Hematopoietic multipotent progenitor cell (in vitro differentiated cells): ENCODE results near the gene EML2. TPM values are rescaled to one million over a fixed set of nuclear protein-coding genes. Genes with fewer than 3 reads are reported as not detected.

Experiments
- small RNA-seq: library from RNA; depleted of rRNA; stranded (forward); fragments of <200 nt; gene quantifications from one replicate; pipeline ENCODE3, GENCODE V24; 2012
- total RNA-seq: library from RNA; depleted of rRNA; stranded (reverse); fragments of >200 nt; gene quantifications from one replicate; pipeline ENCODE4 v1.2.3, GENCODE V29; 2012

EML2 gene
- total RNA-seq, 1 donor = 34.2 TPM

Small RNA genes within 50 kb of the gene (small RNA-seq; reads per million reads assigned to genes)
- gene MIR642A (0.20 reads per million), gene RN7SL836P (not detected)

Other genes with a start within 250 kb of the EML2 start
- gene PPP1R13L, start 234.3 kb downstream of the EML2 start, total RNA-seq = 2.7 TPM
- 4.3 TPM for gene POLR1G, start 232.8 kb downstream of the EML2 start, total RNA-seq
- 95.3 TPM for gene ERCC1, start 215.5 kb downstream of the EML2 start, total RNA-seq
- gene FOSB, start 171.4 kb downstream of the EML2 start, total RNA-seq = 300 TPM
- 11.8 TPM for gene RTN2, start 142.3 kb downstream of the EML2 start, total RNA-seq
- 1.9 TPM for gene PPM1N, start 141.0 kb downstream of the EML2 start, total RNA-seq
- gene VASP, start 131.9 kb downstream of the EML2 start, total RNA-seq = 116 TPM
- gene OPA3, start 54.6 kb downstream of the EML2 start, total RNA-seq = 5.9 TPM
- gene GPR4, start 37.2 kb downstream of the EML2 start, total RNA-seq = not detected
- gene GIPR, start 28.8 kb upstream of the EML2 start, total RNA-seq = under 0.01 TPM
- gene SNRPD2, start 52.6 kb upstream of the EML2 start, total RNA-seq = 215 TPM
- gene QPCTL, start 53.3 kb upstream of the EML2 start, total RNA-seq = 17.8 TPM
- 19.1 TPM for gene FBXO46, start 91.5 kb upstream of the EML2 start, total RNA-seq
- not detected for gene MEIOSIN, start 94.0 kb upstream of the EML2 start, total RNA-seq
- gene SIX5, start 129.9 kb upstream of the EML2 start, total RNA-seq = 1.6 TPM
- 1.1 TPM for gene DMPK, start 143.1 kb upstream of the EML2 start, total RNA-seq
- 8.3 TPM for gene DMWD, start 153.4 kb upstream of the EML2 start, total RNA-seq
- gene RSPH6A, start 175.9 kb upstream of the EML2 start, total RNA-seq = 0.27 TPM
- 69.5 TPM for gene SYMPK, start 223.8 kb upstream of the EML2 start, total RNA-seq
- 1.6 TPM for gene FOXA3, start 224.9 kb upstream of the EML2 start, total RNA-seq
- gene IRF2BP1, start 246.7 kb upstream of the EML2 start, total RNA-seq = 37.7 TPM